T47D (cell line): ENCODE data around the gene KCNK16.

Source experiments
- DNase-seq, 2 experiments: peaks; one replicate each; pipeline versions ENCODE4 v3.0.0 to v3.0.0-alpha.2; 2011 to 2012; ENCODE audit warnings: low read depth in 1 of 2, low spot score in 1 of 2
- JUND ChIP-seq: IDR thresholded peaks from 2 replicates; pipeline ENCODE4 v1.6.1; 2012; ENCODE audit warnings: low read depth
- in situ Hi-C: cut with HindIII; loops from 2 replicates; pipeline ENCODE4 v1.10.0; 2016; ENCODE audit warnings: low sequenced_read_pairs, low pct_unique_long_range_greater_than_20kb

The KCNK16 gene

DNA sequence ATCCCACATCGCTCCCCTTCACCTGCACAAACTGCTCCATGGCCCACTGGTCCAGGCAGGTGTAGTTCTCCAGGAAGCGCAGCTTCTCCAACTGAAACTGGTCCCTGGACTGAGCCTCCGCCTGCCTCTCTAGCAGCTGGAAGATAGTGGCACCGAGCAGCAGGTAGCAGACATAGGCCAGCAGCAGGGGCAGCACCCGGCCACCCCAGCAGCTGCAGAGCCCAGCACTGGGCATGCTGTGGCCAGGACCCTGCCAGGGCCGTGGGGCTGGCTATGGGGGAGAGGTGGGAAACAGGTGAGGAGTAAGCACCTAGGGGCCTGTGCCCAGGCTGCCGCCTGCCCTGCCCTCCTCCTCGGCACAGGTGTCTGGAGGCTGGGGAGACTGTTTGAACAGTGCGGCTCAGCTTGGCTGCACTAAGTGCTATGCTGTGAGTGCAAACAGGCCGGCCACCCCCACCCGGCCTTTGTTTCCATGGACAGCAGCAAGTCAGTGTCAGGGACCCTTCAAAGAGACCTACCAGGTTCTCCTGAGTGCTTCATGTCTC lies at the start of gene KCNK16:
Gene KCNK16 (minus strand): TSS at position 397 of the 545 bp plus-strand sequence. CDS start 162 bp downstream, at position 235.
- no peak for DNase-seq
- no peak for TF ChIP-seq JUND
- in situ Hi-C loops: no loop called here

GRCh38 chr6:39370390-39370789 lies 47.9 kb upstream of the KCNK16 start:
- in situ Hi-C loops: no loop called here
- DNase-seq: no peak
- no peak for TF ChIP-seq JUND

DNA sequence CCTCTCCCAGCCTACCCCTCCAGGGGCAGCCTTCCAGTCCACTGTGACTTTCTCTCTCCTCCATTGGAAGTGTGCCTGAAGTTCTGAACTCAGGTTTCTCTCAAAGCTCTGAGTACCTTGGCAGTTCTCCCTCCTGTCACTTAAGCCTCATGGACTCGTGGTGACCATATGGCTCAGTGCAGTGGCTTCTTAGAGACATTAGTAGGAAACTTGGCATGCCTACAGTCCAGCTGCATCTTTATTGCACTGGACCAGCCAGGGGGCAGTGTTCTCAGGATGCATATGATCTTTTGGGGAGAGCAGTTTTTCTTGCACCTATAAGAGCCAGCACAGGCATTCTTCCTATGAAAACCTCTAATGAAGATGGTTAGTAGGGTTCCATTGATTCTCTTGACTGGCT lies 47.5 kb upstream of the KCNK16 start:
- TF ChIP-seq JUND: no peak
- DNase-seq: peak in 1 of 2 experiments; percentile 7
- in situ Hi-C loops: no loop called here

GRCh38 chr6:39367700-39368099 lies 45.2 kb upstream of the KCNK16 start:
- DNase-seq: no peak
- no peak for TF ChIP-seq JUND
- in situ Hi-C loops: no loop called here

- TF ChIP-seq JUND: no peak
- no peak for DNase-seq
- in situ Hi-C loops: no loop called here
Measured at GRCh38 chr6:39366931-39367618, 44.6 kb upstream of the KCNK16 start.

GRCh38 chr6:39365281-39366074 lies 43.0 kb upstream of the KCNK16 start:
- no peak for TF ChIP-seq JUND
- in situ Hi-C loops: no loop called here
- DNase-seq: no peak

DNA sequence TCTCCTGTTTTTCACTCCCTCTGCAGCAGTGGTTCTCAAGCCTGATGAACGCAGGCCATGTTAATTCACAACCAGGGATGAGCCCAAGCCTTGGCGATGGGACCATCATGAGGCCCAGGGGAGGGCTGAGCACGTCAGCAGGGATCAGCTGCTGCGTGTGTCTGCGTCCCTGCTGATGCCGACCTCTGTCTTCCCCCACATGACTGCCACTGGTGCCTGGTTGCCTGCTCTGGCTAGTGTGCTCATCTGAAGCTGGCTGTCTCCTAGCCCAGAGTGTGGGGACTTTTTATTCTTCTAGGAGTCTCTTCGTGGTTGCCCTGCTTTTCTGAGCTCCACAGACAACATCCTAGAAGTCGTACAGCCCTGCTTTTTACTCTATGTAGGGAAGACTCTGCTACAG lies 40.8 kb upstream of the KCNK16 start:
- in situ Hi-C loops: no loop called here
- TF ChIP-seq JUND: no peak
- no peak for DNase-seq

GRCh38 chr6:39362487-39362865 lies 40.0 kb upstream of the KCNK16 start:
- in situ Hi-C loops: no loop called here
- TF ChIP-seq JUND: no peak
- peak in 1 of 2 experiments; percentile 48 for DNase-seq

- no peak for TF ChIP-seq JUND
- in situ Hi-C loops: no loop called here
- peak; percentile 75 for DNase-seq
Measured at GRCh38 chr6:39361657-39362486, 39.4 kb upstream of the KCNK16 start.

- no peak for DNase-seq
- TF ChIP-seq JUND: no peak
- in situ Hi-C loops: no loop called here
Measured at GRCh38 chr6:39360378-39360777, 37.9 kb upstream of the KCNK16 start.

DNA sequence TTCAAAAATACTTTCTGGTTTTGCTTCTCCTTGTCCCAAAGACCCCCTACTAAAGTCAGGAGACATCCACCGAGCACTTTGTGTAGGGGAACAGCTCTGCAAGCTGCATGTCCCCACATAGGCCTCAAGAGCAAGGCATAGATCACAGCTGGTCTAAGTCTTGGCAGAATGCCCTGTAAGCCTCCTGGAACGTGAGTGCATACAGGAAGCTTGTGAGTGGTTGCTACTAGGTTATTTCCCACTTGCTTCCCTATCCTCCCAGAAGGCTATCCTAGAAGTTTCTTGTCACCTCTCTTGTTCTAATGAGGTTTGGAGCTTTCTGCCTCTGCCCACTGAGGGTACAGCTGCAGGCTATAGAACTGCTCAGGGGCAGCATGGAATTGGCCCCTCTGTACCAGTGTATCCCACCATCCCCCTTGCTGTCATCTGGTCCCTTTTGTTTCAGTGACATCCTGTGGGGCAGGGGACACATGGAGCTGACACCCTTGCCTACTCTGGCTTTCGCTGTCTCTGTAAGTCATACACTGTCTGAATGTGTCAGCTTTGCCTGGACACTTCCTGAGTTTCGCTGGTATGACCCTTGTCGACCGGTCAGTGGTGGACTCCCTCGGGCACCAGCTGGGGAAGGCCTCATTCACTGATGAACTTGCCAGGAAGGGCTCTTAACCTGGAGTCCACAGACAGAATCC lies 35.6 kb upstream of the KCNK16 start:
- peak in 1 of 2 experiments; percentile 38 for DNase-seq
- no peak for TF ChIP-seq JUND
- in situ Hi-C loops: no loop called here
